Measurements from ENCODE around the gene C10orf95. TPM values are rescaled to one million over a fixed set of nuclear protein-coding genes. Genes with fewer than 3 reads are reported as not detected.

Gene C10orf95
- total RNA-seq, 1 donor from 2014 or later: not detected

GRCh38 chr10:102425444-102425843, 25.9 kb downstream of the C10orf95 start:
- TF ChIP-seq CTCF (IDR thresholded peaks at IDR 0.05; ENCODE audit: partially characterized antibody, unreplicated experiment): no peak
- H3K9me3 Mint-ChIP-seq (ENCODE audit: unreplicated experiment): no peaks in the 10 kb centered on the region
- H3K4me3 Mint-ChIP-seq (ENCODE audit: unreplicated experiment): no peak overlapping the region
- H3K27ac Mint-ChIP-seq (ENCODE audit: unreplicated experiment): peak overlapping the region; percentile 46
- H3K4me1 Mint-ChIP-seq (ENCODE audit: low read depth, unreplicated experiment): peaks cover 5% of the 10 kb centered on the region
- no peak for DNase-seq
- peaks cover 6% of the 10 kb centered on the region for H3K27me3 Mint-ChIP-seq (ENCODE audit: unreplicated experiment)
- no peaks in the 10 kb centered on the region for H3K36me3 Mint-ChIP-seq (ENCODE audit: unreplicated experiment)

DNA sequence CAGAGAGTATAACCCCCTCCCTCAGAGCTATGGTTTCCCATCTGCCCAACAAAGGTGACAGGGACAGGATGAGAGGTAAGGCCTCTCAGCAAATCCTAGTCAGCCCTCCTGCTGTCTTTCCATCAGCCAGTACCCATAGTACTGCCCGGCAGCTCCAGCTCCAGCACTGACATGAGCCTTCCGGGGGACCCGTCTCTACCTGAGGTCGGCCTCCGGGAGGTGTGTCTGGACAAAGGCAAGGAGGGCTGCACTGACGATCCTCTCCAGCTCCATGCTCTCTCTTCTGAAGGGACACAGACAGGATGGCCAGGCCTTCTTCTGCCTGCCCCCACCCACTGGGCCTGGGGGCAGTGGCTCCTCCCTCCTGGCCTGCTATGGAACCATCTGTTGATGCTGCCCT, 26.4 kb downstream of the C10orf95 start:
- Mint-ChIP-seq H3K9me3 (ENCODE audit: unreplicated experiment) (no peaks in the 10 kb centered on the region), H3K27me3 (ENCODE audit: unreplicated experiment) (peaks cover 8% of the 10 kb centered on the region), H3K4me3 (ENCODE audit: unreplicated experiment) (no peak overlapping the region), H3K36me3 (ENCODE audit: unreplicated experiment) (no peaks in the 10 kb centered on the region), H3K27ac (ENCODE audit: unreplicated experiment) (no peak overlapping the region), H3K4me1 (ENCODE audit: low read depth, unreplicated experiment) (peaks cover 5% of the 10 kb centered on the region)
- TF ChIP-seq CTCF (IDR thresholded peaks at IDR 0.05; ENCODE audit: partially characterized antibody, unreplicated experiment): no peak
- DNase-seq: no peak

DNA sequence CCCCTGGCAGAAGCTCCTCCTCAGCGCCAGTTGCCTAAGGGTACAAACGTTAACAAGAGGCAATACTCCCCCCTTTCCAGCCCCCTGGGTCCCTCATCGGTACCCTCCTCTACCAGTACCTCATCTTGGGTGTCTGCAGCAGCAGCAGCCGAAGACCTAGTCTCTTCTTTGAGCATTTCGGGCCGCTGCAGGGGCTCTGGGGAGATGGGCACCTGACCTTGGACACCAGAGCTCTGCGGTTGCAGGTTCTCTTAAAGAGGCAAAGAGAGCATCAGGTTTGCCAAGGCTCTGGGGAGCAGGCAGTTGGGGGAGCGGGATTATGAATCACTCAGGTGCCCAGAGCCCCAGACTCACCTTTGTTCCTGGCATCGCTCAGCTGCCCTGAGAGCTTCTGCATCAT, 27.2 kb downstream of the C10orf95 start:
- Mint-ChIP-seq H3K4me1 (ENCODE audit: low read depth, unreplicated experiment) (peaks cover 6% of the 10 kb centered on the region), H3K27me3 (ENCODE audit: unreplicated experiment) (peaks cover 9% of the 10 kb centered on the region), H3K27ac (ENCODE audit: unreplicated experiment) (no peak overlapping the region), H3K36me3 (ENCODE audit: unreplicated experiment) (no peaks in the 10 kb centered on the region), H3K4me3 (ENCODE audit: unreplicated experiment) (no peak overlapping the region), H3K9me3 (ENCODE audit: unreplicated experiment) (peaks cover 2% of the 10 kb centered on the region)
- no peak for DNase-seq
- no peak for TF ChIP-seq CTCF (IDR thresholded peaks at IDR 0.05; ENCODE audit: partially characterized antibody, unreplicated experiment)

- H3K4me1 Mint-ChIP-seq (ENCODE audit: low read depth, unreplicated experiment): peaks cover 7% of the 10 kb centered on the region
- peaks cover 3% of the 10 kb centered on the region for H3K9me3 Mint-ChIP-seq (ENCODE audit: unreplicated experiment)
- no peak overlapping the region for H3K4me3 Mint-ChIP-seq (ENCODE audit: unreplicated experiment)
- H3K27ac Mint-ChIP-seq (ENCODE audit: unreplicated experiment): no peak overlapping the region
- DNase-seq: no peak
- no peaks in the 10 kb centered on the region for H3K36me3 Mint-ChIP-seq (ENCODE audit: unreplicated experiment)
- TF ChIP-seq CTCF (IDR thresholded peaks at IDR 0.05; ENCODE audit: partially characterized antibody, unreplicated experiment): no peak
- H3K27me3 Mint-ChIP-seq (ENCODE audit: unreplicated experiment): peaks cover 13% of the 10 kb centered on the region
Measured at GRCh38 chr10:102423372-102423968, 27.9 kb downstream of the C10orf95 start.

GRCh38 chr10:102422545-102423129, 28.7 kb downstream of the C10orf95 start:
- Mint-ChIP-seq H3K4me3 (ENCODE audit: unreplicated experiment) (peak overlapping the region; percentile 79), H3K9me3 (ENCODE audit: unreplicated experiment) (peaks cover 6% of the 10 kb centered on the region), H3K27ac (ENCODE audit: unreplicated experiment) (no peak overlapping the region), H3K4me1 (ENCODE audit: low read depth, unreplicated experiment) (peaks cover 13% of the 10 kb centered on the region), H3K36me3 (ENCODE audit: unreplicated experiment) (no peaks in the 10 kb centered on the region), H3K27me3 (ENCODE audit: unreplicated experiment) (peaks cover 13% of the 10 kb centered on the region)
- TF ChIP-seq CTCF (IDR thresholded peaks at IDR 0.05; ENCODE audit: partially characterized antibody, unreplicated experiment): peak; percentile 53
- peak; percentile 88 for DNase-seq

All from glutamatergic neuron (in vitro differentiated cells).